GM12873 (cell line): ENCODE data around the gene SDHA.

ENCODE experiments used
- CTCF ChIP-seq: IDR thresholded peaks from 2 replicates; pipeline ENCODE4 v1.5.1; 2012; ENCODE audit warnings: low read depth, mild to moderate bottlenecking, moderate library complexity, low read length, control low read depth; ENCODE audit not compliant: insufficient read depth; ENCODE audit errors: missing control alignments

The SDHA gene

GRCh38 chr5:173392-174290, 44.5 kb upstream of the SDHA start:
- no peak for TF ChIP-seq CTCF

- TF ChIP-seq CTCF = no peak
Observed at GRCh38 chr5:174291-174600, 43.9 kb upstream of the SDHA start.

GRCh38 chr5:174876-175465, 43.1 kb upstream of the SDHA start:
- no peak for TF ChIP-seq CTCF

- TF ChIP-seq CTCF = no peak
Observed at GRCh38 chr5:176296-176823, 41.8 kb upstream of the SDHA start.

GRCh38 chr5:178110-178509, 40.0 kb upstream of the SDHA start:
- no peak for TF ChIP-seq CTCF

- no peak for TF ChIP-seq CTCF
Observed at GRCh38 chr5:179401-179800, 38.7 kb upstream of the SDHA start.

- TF ChIP-seq CTCF = no peak
Observed at GRCh38 chr5:180286-180918, 37.7 kb upstream of the SDHA start.
